ENCODE results near the gene EIF4G1.

GRCh38 chr3:184372296-184372821 lies 58.0 kb downstream of the EIF4G1 start:
- TF ChIP-seq CTCF (IDR thresholded peaks at IDR 0.05) (no peak), EZH2 (IDR thresholded peaks at IDR 0.05) (no peak)

All from neural progenitor cell (in vitro differentiated cells).